Ramos (cell line): ENCODE measurements around the gene TMEM72.

Experiments
- in situ Hi-C: fragments of 300-500 bp; cut with MboI; formaldehyde crosslinking; loops from one replicate; pipeline ENCODE4 v1.14.3; 2022; ENCODE audit warnings: low sequenced_read_pairs; ENCODE audit not compliant: unreplicated experiment

Gene TMEM72

DNA sequence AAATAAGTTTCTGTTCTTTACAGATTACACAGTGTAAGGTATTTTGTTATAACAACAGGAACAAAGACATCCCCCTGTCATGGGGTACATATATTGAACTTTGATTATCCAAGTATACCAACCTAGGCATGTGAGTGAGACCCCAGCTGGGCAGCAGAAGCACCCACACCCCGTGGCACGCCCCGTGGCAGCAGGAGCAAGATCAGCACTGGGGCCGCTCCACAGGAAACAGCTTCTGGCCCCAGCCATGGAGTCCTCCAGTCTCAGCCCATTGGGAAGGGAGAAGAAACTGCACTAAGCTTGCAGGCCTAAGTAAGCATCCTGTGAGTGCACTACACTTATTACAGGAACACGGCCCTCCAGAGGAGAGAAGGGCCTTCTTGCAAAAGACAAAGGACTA lies 24.2 kb upstream of the TMEM72 start:
- in situ Hi-C loops, result no loop called here

DNA sequence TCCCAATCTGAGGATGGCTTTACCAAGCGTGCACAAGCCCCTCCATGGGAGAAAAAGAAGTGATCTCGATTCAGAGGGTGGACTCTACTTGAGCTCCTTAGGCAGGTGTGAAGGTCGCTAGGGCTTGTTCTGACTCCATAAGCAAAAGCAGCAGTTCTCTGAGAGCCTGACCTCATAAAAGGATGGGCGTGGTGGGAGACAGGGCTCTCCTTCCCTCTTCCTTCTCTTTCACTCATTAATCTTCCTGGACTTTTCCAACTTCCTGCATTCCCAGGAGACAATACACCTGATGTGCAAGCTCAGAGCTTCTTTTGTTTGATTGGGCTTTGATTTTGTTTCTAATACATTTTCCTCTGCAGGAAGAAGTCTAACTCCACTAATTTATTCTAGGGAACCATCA lies 22.3 kb upstream of the TMEM72 start:
- in situ Hi-C loops, result no loop called here

DNA sequence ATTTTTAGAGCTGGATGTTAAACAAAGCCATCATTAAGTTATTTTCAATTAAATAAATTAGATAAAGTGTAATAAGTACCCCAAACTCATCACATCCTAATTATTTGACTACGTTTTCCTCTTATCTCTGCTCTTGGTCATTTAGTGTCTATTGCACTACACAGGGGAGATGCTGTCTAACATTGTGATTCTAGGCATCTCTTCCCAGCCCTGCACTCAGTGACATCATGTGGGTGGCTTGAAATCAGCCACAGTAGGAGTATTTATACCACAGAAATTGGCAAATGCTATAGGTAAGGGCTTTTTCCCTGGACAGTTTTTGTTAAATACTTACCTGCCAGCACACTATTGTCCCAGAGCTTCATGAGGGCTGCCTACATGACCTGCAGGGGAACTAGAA lies 21.3 kb upstream of the TMEM72 start:
- in situ Hi-C loops, result no loop called here

DNA sequence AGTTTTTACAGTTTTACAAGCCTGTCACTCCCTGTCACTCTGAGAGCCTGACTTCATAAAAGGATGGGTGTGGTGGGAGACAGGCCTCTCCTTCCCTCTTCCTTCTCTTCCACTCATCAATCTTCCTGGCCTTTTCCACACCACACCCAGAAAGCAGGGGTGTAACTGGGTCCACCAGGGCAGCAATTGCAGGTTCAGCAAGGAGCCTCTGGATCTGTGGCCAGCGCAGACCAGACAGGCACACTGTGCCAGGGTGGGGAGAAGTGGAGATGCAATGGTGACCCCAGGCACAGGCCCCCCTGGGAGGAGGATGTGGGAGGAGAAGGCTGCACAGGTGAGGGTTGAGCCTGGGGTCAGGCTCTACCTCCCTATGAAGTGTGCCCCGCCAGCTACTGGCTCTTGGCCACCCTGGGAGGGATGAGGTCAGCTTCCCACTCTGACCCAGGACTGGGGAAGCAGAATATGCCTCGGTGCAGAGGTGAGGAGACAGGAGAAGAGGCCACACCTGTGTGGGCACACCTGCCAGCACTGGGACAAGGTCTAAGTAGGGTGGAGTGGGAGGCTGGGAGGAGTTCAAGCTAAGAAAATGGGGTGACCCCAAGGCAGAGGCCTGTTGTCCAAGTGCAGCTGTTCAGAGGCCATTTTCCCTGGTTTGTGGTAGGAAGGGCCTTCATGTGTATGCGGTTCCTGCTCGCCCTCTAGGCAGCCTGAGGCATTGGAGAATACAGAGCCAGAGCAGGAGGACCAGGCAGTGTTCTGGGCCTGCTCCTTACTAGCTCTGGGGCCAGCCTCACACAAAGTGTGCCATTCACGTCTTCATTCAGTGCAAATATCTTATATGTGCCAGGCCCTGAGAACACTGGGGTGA lies 20.2 kb upstream of the TMEM72 start:
- in situ Hi-C loops, result no loop called here

DNA sequence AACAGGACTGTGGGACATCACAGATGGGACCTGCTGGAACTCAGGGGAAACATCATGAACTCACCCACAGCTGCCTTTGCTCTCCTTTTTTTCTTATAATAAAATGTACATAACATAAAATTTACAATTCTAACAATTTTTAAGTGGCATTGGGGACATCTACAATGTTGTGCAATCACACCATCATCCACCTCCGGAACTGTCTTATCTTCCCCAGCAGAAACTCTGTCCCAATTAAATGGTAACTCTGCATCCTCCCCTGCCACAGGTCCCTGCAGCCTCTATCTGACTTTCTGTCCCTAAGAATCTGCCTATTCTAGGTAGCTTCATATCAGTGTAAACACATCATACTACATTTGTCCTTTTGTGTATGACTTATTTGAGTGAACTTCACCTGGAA lies 19.4 kb upstream of the TMEM72 start:
- in situ Hi-C loops, result no loop called here

DNA sequence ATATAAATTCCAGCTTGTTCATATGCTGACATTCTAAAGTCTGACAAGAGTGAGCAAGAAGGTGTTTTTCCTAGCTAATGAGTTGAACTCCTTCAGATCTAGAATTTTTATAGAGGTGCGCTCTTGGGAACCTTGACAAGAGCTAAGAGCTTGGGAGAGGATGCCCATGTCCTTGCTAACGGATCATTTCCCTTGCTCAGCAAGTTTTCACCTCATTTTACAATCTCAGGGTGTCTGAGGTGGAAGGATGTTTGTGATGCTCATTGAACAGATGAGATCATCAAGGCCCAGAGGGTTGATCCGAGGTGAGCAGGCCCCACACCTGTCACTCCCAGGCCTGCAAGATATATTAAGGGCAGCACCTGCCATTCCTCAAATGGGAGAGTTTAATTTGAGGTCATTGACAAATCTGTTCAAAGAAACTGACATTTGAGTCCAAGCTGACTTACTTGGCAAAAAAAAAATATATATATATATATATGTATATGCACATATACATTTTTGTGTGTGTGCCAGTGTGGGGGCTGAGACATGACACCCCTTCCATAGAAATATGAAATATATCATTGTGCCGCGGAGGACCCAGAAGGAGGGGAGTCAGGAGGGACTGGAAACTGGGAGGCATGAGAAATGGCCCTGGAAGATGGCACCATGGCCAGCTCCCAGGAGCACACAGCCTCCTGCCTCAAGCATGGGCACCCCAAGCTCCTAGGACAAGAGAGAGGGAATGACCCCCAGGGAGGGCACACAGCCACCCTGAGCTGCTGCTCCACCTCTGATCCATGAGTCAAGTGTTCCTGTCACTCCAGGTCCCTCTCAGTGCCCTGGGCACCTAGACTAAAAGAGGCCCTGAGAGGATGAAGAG lies 17.3 kb upstream of the TMEM72 start:
- in situ Hi-C loops, result no loop called here

DNA sequence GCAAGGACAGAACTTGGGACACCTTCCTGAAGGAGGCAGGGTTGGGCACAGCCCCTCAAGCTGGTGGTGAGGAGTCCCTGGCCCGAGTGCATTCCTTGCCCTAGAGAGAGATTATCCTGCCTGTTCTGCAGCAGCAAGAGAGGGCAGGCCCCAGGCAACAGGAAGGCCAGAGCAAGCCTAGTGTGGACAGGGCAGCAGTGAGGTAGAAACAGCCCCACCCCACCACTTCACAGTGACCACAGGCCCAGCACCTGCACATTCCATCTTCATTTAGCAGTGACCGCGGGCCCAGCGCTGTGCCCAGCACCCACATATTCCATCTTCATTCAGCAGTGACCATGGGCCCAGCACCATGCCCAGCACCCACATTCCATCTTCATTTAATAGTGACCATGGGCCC lies 16.4 kb upstream of the TMEM72 start:
- in situ Hi-C loops, result no loop called here

DNA sequence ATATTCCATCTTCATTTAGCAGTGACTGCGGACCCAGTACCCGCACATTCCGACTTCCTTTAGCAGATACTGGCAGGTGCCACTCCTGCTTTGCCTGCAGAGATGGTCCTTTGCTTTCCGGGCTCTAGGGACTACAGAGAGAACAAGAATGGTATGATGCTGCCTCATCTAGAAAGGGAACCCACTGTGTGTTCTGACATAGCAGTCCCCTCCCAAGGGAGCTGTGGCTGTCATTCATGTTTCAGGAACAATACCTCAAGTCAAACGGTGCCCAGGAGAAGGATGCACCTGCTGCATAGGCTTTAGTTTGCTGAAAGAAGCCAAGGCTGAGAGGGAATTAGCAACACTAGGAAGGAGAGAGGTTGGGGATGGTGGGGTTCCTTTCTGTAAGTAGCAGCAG lies 15.9 kb upstream of the TMEM72 start:
- in situ Hi-C loops, result no loop called here

DNA sequence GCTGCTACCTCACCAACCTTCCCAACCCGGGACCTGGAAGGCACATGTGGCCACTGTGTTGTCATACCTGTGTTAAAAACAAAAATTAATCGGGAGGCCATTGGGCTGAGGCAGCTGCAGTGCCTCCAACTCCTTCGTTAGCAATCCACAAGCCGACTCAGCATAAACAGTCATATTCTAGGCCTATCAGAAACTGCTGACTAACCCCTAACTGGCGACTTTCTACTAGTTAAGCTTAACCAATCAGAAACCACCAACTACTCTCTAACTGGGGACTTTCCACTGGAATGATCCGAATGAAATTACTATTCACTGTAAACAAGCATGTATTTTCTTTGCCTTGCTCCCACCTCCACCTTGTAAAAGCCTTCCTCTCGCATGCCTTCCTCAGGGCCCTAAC lies 14.1 kb upstream of the TMEM72 start:
- in situ Hi-C loops, result no loop called here

DNA sequence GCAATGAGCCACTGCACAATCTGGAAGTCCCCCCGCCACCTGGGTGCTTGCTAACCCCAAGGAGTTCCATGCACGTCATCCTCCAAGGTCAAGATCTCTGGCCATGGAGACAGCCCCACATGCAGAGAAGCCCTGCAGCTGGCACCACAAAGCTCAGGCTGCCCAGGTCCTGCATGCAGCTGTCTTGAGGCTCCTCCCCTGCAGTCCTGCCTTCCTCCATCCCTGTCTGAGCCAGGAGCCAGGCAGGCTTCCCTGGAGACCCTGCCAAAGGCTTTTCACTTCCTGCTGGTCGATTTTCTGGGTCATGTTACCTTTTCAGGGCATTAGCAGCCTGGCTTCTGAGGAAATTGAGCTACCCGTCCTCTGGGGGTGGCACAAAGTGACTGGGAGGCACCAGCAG lies 12.5 kb upstream of the TMEM72 start:
- in situ Hi-C loops, result no loop called here

DNA sequence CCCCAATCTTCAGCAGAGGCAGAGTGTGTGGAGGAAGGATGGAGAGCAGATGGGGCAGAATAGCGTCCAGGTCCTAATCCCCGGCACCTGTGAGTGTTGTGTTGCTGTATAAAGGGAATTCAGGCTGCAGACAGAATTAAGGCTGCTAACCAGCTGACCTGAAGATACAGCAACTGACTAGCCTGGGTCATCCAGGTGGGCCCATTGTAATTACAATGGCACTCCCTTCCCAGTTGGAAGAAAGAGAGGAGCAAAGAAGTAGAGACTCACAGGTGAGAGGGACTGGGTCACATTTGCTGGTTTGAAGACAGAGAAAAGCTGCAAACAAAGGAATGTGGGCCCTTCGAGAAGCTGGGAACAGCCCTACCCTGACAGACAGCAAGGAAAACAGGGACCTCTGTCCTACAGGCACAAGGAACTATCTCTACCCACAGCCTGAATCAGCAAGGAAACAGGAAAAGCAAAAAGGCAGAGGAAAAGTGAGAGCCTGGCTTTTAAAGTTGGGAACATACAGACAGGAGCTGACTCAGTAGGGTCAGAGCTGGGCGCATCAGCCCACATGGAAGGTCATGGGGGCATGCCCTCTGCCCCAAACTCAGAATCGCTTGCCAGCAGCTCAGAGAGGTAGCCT lies 11.6 kb upstream of the TMEM72 start:
- in situ Hi-C loops, result no loop called here

DNA sequence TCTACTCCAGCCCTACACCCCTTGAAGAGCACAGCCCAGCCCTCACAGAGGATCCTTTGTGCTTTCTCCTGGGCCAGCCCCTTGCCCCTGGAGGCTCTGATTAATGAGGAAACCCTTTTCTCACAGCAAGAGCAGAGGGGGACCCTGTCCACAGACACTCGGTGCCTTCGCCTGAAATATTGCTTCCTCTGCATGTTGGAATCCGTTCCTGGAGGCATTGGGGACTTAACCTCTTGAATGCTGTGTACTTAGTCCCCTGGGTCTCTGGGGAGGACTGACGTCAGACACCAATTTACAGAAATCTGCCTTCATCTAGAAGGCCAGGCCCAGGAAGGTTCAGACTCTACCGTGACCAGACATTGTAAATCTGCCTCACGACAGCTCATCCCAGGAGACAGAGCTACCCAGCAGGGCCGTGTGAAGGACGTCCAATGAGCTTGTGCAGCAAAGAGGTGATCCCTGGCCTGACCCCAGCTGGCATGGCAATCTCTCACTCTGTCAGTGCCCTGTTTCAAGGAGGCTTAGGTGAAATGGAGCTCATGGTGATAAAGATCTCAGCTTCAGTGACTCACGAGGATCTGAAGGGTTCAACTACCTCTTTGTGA lies 8.1 kb upstream of the TMEM72 start:
- in situ Hi-C loops, result no loop called here

DNA sequence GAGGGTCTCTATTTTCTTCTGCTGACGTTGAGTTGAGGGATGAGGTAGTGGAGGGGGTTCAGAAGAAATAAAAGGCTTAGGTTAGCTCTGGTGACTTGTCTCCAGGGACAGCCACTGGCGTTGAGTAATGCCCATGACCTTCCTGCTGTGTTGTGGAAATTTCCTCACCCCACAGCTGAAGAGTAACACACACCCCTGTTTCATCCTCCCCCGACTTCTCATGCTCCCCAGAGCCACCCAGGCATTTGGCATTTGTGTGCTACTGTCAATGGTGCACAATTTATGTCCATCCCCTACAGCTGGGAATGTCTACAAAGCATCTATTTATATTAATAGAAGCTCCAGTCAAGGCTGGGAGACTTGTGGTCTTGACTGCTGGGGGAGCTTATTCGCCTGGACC lies 4.7 kb upstream of the TMEM72 start:
- in situ Hi-C loops, result no loop called here

DNA sequence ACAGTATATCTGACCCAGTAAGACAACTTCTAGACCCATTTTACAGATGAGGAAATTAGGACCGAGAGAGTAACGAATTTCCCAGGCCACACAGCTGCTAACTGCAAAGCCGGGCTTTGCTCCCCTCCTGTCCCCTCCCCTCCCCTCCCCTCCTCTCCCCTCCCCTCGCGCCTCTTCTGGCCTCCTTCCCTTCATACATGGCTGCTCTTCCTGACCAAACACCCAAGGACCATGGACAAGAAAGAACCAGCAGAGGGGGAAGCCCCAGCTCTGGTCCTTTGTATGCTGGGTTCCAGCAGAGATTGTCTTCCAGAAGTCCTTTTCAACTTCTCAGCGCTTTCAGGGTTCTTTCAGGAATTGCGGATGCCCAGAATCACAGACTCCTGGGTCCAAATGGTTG lies 3.6 kb upstream of the TMEM72 start:
- in situ Hi-C loops, result no loop called here

DNA sequence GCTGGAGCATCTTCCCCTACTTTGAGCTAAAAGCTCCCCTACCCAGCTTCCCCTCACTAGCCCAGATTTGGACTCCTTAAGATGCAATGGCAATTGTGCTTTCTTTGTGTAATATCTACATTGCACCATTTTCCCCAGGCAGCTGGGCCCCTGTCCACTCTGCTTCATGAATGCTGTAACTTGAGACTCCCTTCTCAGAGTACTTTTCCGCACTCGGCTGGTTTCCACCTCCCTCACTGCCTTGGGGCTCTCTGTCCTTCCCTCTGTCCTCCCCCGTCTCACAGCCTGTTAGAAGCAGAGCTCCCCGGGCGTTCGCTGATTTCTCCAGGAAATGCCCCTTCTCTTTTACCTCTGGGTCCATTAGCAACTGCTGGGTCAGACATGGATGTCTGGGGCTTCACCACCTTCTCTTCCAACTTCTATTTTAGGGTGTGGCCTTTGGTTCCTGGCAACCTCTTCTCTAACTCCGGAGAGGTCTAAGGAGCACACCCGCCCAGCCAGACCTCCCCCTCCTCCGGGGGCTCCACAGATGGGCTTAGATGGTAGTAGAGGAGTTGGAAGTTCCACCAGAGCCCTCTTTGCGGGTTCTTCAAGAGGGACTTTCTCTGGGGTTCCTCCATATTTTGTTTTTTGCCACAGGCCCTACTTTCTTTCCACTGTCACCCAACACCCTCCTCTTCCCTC lies 2.9 kb upstream of the TMEM72 start:
- in situ Hi-C loops, result no loop called here

DNA sequence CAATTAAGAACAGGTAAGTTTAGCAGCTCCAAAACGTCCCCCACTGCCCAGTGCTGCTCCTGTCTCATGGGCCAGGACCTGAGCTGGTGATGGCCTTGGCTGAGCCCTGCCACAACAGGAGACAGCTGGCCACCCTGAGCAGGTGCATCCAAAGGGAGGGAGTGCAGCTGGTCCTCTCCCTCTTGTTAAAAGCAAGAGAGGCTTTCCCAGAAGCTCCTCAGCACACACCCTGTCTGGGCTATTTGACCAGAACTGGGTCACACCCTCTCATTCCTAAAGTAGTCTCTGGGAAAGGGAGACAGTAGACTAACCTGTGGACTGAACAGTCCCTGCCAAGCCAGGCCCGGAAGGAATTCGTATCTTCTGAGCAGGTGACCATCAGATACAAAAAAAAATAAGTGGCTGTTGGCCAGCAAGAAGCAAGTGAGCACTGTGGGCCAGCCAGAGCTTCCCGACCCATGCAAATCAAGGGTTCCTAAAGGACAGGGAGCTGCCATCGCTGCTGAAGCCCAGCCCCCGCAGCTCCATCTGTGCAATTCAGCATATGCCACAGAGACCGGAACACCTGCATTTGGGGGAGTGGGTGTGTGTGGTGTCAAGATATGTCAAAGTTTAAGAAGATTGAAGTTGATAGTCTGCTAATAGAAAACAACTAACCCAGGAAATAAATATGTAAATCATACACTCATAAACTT lies 2.1 kb upstream of the TMEM72 start:
- in situ Hi-C loops, result no loop called here

DNA sequence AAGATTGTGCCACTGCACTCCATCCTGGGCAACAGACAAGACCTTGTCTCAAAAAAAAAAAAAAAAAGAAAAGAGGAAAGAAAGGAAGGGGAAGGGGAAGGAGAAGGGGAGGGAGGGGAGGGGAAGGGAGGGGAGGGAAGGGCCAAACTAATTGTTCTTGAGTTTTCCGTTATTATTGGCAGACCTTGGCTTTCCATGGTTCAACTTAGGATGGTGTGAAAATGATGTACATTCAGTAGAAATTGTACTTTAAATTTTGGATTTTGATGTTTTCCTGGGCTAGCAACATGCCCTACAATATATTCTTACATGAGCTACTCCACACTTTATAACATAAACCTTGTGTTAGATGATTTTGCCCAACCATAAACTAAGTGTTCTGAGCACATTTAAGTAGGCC lies 1.2 kb upstream of the TMEM72 start:
- in situ Hi-C loops, result no loop called here

DNA sequence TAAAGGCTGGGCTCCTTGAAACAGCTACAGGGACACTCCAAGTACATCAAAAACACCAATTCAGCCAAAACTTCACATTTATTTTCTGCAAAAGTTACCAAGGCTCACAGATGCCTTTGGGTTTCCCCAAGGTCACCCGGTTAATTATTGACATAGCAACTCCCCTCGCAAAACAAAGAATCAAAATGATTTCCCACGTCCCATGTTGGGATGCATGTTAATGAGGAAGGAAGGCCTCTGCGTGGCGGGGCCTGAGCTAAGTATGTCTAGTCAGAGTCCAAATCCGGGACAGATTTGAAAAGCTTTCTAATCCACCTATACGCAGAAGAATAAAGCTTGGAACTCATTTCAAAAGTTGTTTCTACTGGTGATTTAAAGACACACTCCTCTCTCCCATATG lies 535 bp upstream of the TMEM72 start:
- in situ Hi-C loops, result no loop called here

DNA sequence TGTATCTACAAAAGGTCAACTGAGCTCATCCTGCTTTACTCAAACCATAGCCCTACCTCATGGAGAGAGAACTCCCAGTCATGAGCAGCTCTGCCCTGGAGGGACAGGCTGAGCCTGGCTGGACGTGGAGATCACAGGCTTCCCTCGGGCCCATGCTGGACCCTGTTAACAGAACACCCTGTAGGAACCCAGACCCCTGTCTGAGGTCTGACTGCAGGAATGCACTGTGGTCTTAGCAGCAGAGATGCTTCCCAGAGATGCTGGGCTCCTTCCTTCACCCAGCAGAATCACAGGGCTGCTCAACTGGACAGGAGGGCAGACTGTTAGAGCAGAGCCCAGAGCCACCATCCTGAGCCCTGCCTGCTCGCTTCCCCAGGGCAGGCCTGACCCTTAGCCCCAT lies 814 bp downstream of the TMEM72 start:
- in situ Hi-C loops, result no loop called here
